NCI-H510A (cell line): Measurements from ENCODE around the gene CLASP1.
"Not testable (repeated sequence)": the region's sequence is repeated elsewhere in the genome, so short reads cannot be mapped to it uniquely, and the experiment has no call there.

ENCODE experiments used
- DNase-seq: peaks from one replicate; lab custom pipeline; 2025; lab: John Stamatoyannopoulos, UW

CLASP1 gene

GRCh38 chr2:121475811-121476571 is 173.3 kb downstream of the CLASP1 start:
- no peak for DNase-seq

GRCh38 chr2:121473512-121473911 is 175.8 kb downstream of the CLASP1 start:
- no peak for DNase-seq

GRCh38 chr2:121472470-121472993 is 176.7 kb downstream of the CLASP1 start:
- no peak for DNase-seq

DNA sequence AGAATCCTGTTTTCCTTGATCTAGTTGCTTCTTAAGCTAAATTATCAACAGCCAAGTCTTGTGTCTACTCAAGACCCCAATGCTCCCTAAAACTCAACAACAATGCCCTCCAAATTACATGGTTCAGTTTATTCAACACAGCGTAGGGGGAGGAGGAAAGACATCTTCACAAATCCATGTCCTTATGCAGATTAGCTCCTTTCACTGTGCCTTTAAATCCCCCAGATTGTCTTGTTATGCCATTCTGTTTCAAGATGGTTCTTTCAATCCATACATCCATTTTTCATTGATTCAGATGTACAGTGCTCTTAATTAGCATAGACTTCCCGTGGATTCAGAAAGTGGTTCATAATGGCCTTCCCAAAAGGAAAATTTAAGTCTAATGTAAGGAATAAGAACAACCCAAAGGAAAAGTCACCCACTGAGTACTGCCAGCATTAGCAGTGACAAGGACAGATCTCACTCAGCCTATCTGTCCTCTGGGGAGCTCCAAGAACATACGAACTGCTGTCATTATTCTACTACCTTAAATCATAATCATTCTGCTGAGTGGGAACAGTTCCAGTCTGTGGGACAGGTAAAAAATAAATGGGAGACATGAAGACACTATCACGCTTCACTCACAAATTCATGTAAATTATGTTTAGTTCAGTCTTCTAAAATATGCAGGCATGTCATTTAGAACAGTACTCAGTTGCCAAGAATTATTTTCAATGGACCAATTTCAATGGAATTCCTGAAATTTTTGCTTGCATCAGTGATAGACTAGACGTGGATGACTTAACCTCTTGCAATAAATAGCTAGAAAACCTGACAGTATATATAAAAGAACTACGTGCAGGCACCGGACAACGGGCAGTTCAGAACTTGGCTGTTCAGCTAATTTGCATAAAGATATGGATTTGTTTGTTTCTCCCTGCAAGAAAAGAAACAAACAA is 177.5 kb downstream of the CLASP1 start:
- no peak for DNase-seq

- DNase-seq, result no peak
Observed at GRCh38 chr2:121470917-121471316, 178.3 kb downstream of the CLASP1 start.

GRCh38 chr2:121469356-121469755 is 179.9 kb downstream of the CLASP1 start:
- no peak for DNase-seq

DNA sequence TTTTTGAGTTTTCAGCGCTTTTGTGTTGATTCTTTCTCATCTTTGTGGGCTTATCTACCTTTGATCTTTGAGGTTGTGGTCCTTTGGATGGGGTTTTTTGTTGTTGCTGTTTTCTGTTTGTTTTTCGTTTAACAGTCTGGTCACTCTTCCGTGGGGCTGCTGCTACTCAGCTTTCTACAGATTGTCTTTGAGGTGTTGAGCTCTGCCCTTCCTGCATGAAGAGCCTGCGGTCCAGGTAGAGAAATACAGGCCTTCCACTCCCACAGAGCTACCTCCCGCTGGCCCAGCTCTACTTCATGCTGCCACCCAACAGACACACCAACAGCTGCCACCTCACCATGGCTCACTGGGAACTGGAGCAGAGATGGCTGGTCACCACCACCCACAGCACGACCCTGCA is 180.3 kb downstream of the CLASP1 start:
- no peak for DNase-seq

- no peak for DNase-seq
Observed at GRCh38 chr2:121459291-121459690, 190.0 kb downstream of the CLASP1 start.

GRCh38 chr2:121456325-121456724 is 192.9 kb downstream of the CLASP1 start:
- DNase-seq, result no peak

- DNase-seq, result no peak
Observed at GRCh38 chr2:121455446-121455845, 193.8 kb downstream of the CLASP1 start.

- DNase-seq, result no peak
Observed at GRCh38 chr2:121454549-121455090, 194.6 kb downstream of the CLASP1 start.

- no peak for DNase-seq
Observed at GRCh38 chr2:121451398-121451797, 197.9 kb downstream of the CLASP1 start.

DNA sequence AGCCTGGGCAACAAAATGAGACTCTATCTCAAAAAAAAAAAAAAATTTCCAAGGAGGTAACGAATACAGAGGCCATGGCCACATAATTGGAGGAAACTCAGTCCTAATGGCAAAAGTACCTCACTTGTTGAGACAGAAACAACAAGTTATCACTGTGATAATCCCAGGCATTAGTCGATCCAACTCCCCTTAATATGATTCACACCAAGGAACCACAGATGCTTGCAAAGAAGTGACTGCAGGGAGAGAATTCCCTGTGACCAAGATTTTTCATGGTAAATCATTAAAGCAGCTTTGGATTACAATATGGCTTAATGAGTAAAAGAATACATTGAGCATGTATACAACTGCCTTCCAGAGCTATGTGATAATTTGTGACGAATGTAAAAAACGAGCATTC is 199.0 kb downstream of the CLASP1 start:
- DNase-seq, result no peak

DNA sequence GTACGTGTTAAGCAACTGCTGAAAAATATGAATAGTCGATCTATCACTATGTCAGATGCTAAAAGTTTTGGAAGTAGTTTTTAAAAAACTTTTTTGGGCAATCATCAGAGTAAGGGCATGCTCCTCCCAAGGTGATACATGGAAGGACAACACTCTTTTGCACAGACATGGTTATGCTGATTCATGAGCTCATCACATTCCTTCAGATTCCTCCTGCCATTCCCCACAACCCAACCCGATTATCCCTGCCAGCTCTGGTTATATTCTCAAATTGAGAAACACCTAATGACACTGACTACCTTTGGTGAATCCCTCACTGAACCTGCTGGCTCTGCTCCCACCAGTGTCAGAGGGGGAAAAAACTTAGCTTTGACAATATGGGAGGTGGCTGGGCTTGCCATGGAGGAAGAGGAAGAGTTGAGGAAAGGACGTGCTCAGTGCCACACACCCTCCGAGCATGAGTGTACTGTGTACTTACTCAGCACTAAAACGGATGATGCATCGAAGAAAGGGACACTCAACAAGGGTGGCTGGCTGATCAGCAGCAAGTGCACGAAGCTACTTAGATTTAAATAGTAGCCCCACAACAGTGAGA is 202.5 kb downstream of the CLASP1 start:
- DNase-seq, result no peak

DNA sequence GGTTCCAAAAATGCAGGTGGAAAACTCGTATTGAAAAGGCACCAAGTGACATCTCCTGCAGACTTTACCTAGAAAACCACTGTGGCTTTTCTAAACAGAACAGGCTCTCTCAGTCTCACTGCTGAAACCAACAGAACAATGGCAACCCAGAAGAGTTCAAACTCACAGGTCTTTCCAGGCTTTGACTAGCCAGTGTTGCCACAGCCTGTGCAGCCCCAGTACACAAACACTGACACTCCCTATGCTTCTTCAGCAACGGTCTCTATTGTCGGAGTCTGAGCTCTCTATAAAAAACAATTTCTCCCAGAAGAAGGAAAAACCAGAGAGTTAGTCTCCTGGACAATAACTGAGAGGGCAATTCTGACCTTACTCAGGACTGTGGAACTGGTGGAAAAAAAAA is 206.4 kb downstream of the CLASP1 start:
- no peak for DNase-seq

DNA sequence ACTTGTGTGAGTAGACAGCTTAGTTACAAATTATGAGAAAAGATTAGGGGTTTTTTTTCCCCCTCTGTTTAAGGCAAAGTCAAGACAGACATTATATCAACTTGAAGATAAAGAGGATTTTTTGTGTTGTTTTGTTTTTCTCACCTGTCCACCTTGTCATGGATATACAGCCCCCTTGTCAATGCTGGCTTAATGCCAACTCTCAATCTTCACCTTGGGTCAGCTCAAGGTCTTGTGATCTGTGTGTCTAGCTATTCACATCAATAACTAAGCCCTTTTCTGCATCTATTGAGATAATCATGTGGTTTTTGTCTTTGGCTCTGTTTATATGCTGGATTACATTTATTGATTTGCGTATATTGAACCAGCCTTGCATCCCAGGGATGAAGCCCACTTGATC is 211.0 kb downstream of the CLASP1 start:
- not testable (repeated sequence) for DNase-seq

DNA sequence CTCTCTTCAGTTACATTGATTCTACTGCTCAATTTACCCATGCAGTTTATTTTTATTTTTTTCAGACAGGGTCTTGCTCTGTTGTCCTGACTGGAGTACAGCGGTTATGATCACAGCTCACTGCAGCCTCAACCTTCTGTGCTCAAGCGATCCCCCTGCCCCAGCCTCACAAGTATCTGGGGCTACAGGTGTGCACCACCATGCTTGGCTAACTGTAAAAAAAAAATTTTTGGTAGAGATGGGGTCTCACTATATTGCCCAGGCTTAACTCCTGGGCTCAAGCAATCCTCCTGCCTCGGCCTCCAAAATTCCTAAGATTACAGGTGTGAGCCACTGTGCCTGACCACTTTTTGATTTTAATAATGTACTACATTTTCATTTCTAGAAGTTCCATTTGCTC is 212.3 kb downstream of the CLASP1 start:
- no peak for DNase-seq

DNA sequence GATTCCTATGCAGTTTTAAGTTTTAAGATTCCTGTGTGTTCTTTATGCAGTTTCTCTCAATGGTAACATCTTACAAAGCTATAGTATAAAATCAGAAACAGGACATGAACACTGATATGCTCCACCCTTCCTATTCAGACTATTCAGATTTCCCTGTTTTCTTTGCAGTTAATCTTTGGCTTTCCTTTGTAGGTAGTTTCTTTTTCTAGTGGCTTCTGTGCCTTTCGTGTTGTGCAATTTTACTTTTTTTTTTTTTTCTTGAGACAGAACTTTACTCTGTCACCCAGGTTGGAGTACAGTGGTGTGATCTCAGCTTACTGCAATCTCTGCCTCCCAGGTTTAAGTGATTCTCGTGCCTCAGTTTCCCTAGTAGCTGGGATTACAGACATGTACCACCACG is 213.5 kb downstream of the CLASP1 start:
- DNase-seq, result no peak

- DNase-seq, result no peak
Observed at GRCh38 chr2:121431214-121431613, 218.0 kb downstream of the CLASP1 start.

GRCh38 chr2:121429927-121430520 is 219.2 kb downstream of the CLASP1 start:
- DNase-seq, result no peak

DNA sequence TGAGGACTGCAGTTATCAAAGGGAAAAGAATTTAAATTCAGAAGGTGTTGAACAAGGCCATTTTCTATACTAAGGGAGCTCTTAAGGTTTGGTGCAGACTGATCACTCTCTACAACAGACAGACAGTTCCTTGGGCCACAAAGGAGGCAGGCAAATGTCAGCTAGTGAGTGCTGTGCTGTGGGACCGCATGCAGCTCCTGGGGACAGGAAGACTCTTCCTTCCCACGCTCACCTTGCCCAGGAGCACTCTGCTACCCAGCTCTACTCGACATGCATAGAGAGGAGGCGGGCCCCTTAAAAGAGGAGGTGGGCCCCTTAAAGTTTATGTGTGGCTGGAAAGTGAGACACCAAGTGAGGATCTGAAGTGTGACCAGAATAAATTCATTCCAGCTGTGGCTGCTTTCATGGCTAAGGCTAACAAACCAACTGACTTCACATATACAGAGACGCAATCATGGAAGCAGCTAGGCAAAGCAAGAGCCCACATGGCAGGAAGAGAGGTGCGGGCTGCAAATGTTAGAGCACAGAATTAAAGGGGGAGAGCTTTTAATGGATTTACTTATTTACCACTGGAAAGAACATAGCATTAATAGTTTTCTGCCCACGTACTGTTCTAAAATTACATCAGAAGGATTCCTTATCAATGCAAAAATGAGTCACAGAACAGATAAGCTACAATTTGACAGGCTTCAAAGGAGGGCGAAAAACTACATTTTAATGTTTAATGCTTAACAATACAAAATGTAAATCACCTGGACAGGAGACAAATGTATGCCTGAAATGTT is 220.0 kb downstream of the CLASP1 start:
- no peak for DNase-seq
